Kidney (tissue), 14 donors: ENCODE data around the gene CELA1. TPM values are rescaled to one million over a fixed set of nuclear protein-coding genes. Genes with fewer than 3 reads are reported as not detected.
"Not testable (repeated sequence)": the region's sequence is repeated elsewhere in the genome, so short reads cannot be mapped to it uniquely, and the experiment has no call there.

Source experiments
- DNase-seq, 5 donors: peaks; one replicate each; pipeline ENCODE4 v3.0.0-alpha.2; 2013 to 2020
- FAIRE-seq: peaks from 2 replicates; lab custom pipeline; 2012; peaks lifted over from hg19 to GRCh38; lab: Jason Lieb, UNC
- H3K27ac ChIP-seq, 2 donors: one replicate each; pipeline ENCODE4 v1.7.0; 2013; ENCODE audit warnings: low read depth in 2 of 2, low read length in 2 of 2, inconsistent platforms in 1 of 2
- H3K27me3 ChIP-seq: one replicate; pipeline ENCODE4 v1.7.1; 2013; ENCODE audit warnings: low read length, inconsistent platforms; ENCODE audit not compliant: control insufficient read depth, insufficient read depth
- H3K36me3 ChIP-seq, 3 donors: one replicate each; pipeline versions ENCODE4 v1.7.0 to v1.7.1; 2013; ENCODE audit warnings: low read length in 3 of 3, control low read depth in 1 of 3, inconsistent platforms in 1 of 3; ENCODE audit not compliant: insufficient read depth in 3 of 3, control insufficient read depth in 2 of 3
- H3K4me1 ChIP-seq, 3 donors: one replicate each; pipeline versions ENCODE4 v1.7.0 to v1.7.1; 2013; ENCODE audit warnings: low read length in 3 of 3, inconsistent platforms in 1 of 3, low read depth in 1 of 3; ENCODE audit not compliant: control insufficient read depth in 2 of 3, insufficient read depth in 2 of 3
- H3K4me3 ChIP-seq, 3 donors: one replicate each; pipeline versions ENCODE4 v1.7.0 to v1.8.1; 2013; ENCODE audit warnings: low read length in 3 of 3, control low read depth in 1 of 3, inconsistent platforms in 1 of 3
- H3K9ac ChIP-seq, 3 donors: one replicate each; pipeline versions ENCODE4 v1.7.0 to v1.7.1; 2013; ENCODE audit warnings: low read length in 3 of 3, control low read depth in 1 of 3, inconsistent platforms in 1 of 3
- H3K9me3 ChIP-seq, 3 donors: one replicate each; pipeline versions ENCODE4 v1.7.0 to v1.7.1; 2013; ENCODE audit warnings: low read length in 3 of 3, control low read depth in 1 of 3, inconsistent platforms in 1 of 3; ENCODE audit not compliant: control insufficient read depth in 2 of 3, insufficient read depth in 1 of 3
- CTCF ChIP-seq: IDR thresholded peaks from 3 replicates; pipeline ENCODE4 v1.5.1; 2012; ENCODE audit warnings: mild to moderate bottlenecking, moderate library complexity, borderline replicate concordance; ENCODE audit not compliant: insufficient read depth; ENCODE audit errors: extremely low read depth
- intact Hi-C: fragments of 100-400 bp; cut with DNase I; formaldehyde crosslinking; loops from one replicate; pipeline ENCODE4 v1.11.1; 2022
- polyA plus RNA-seq: library from polyadenylated mRNA; stranded (reverse); fragments of 350-450 nt; fragmentation: Illumina TruSeq; extraction: RNeasy Lipid Tissue Mini Kit (QIAGEN cat#74804); gene quantifications from one replicate; pipeline ENCODE4 v1.2.3, GENCODE V29; 2014; ENCODE audit warnings: low read depth, low replicate concordance; ENCODE audit not compliant: insufficient read depth
- total RNA-seq: library from RNA; stranded (reverse); fragmentation: NEBNext Ultra II Directional; extraction: Animal tissue kit (Norgen Biotek cat#: 25700); gene quantifications from one replicate; pipeline ENCODE4 v1.2.1, GENCODE V29; 2021
- donor health status: control.
- donor health status: control.
- donor health status: control.
- donor health status: control.
- donor health status: control.
- donor health status: DM: yes; HTN: yes; CAD: no.
- donor health status: Normal renal cell carcinoma (clear cell type).

CELA1 gene
- total and polyA plus RNA-seq, 2 donors from 2014 or later: not detected

DNA sequence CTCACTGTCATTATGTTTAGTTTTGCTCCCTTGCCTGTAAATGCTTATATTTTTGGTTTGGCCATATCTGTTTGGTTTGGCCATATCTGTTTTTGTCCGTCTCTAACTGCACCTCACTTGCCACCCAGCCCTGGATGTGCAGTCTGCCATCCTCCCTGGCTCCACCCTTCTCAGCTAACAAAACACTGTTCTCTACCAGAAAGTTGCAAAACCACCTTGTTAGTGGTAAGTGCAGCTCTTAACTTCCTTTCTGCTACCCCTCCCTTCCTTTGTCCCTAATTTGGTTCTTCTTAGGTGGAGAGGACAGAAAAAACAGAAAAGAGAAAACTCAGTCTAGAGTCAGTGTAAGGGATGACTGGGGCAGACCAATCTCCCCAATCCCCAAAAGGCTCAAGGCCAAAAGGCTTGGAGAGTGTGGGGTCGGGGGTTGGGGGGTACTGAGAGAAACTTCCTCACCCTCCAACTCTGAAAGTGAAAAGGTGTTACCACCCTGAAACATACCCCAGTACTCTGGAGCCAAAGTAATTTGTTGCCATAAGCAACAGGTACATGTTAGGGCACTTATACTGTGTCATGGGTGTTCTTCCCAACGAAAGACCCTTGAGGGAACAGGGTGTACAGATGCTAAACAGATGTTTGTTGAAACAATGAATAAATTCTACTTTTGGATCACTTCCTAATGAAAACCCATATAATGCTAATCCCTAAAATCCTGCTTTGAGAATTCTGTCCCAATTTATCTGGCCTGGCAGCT lies 27.5 kb downstream of the CELA1 start:
- Histone ChIP-seq H3K27ac (no peak overlapping the region), H3K4me3 (no peak overlapping the region), H3K27me3 (no peaks in the 10 kb centered on the region), H3K9me3 (no peaks in the 10 kb centered on the region), H3K9ac (no peak overlapping the region), H3K4me1 (no peaks in the 10 kb centered on the region), H3K36me3 (no peaks in the 10 kb centered on the region)
- no peak for DNase-seq
- intact Hi-C loops: no loop called here
- no peak for FAIRE-seq
- TF ChIP-seq CTCF: no peak

- H3K4me1 ChIP-seq, H3K9me3 ChIP-seq, DNase-seq, H3K36me3 ChIP-seq, H3K4me3 ChIP-seq, H3K27ac ChIP-seq, intact Hi-C loops, FAIRE-seq, H3K27me3 ChIP-seq, H3K9ac ChIP-seq: not testable (repeated sequence)
Measured at GRCh38 chr12:51318057-51318806, 28.2 kb downstream of the CELA1 start.

- Histone ChIP-seq H3K27ac (no peak overlapping the region), H3K4me1 (no peaks in the 10 kb centered on the region), H3K4me3 (no peak overlapping the region), H3K36me3 (no peaks in the 10 kb centered on the region), H3K27me3 (no peaks in the 10 kb centered on the region), H3K9me3 (no peaks in the 10 kb centered on the region), H3K9ac (no peak overlapping the region)
- DNase-seq (no peak), FAIRE-seq (no peak)
- TF ChIP-seq CTCF: no peak
- intact Hi-C loops: no loop called here
Measured at GRCh38 chr12:51311389-51311788, 35.1 kb downstream of the CELA1 start.
